HepG2 (cell line): ENCODE data around the gene RASAL1. TPM values are rescaled to one million over a fixed set of nuclear protein-coding genes. Genes with fewer than 3 reads are reported as not detected.
A peak's percentile ranks its signal among the peaks of the same experiment; 100 is the strongest.

Experiments used
- ATAC-seq: fragments of 200-7000 bp; cut with Tn5 transposase; 3 replicates; pipeline ENCODE4 v1.9.1; 2020; ENCODE audit warnings: mild to moderate bottlenecking, moderate library complexity
- BruUV-seq: library from RNA; stranded (reverse); fragments of 400-500 nt; replicated peaks from 2 replicates; lab custom pipeline; 2021; lab: Mats Ljungman, UMichigan
- CTCF ChIA-PET: fragments of 300-600 bp; formaldehyde crosslinking; extraction: SDS; loops from one replicate; lab custom pipeline; 2021; ENCODE audit warnings: low total read pairs, inconsistent platforms, low intra/inter-chr PET ratio; lab: Yijun Ruan, JAX
- POLR2A ChIA-PET: fragments of 350-600 bp; sonication (Branson Sonifier 250); formaldehyde crosslinking; loops from one replicate; lab custom pipeline; 2020; ENCODE audit warnings: antibody characterized with exemption, inconsistent platforms; lab: Yijun Ruan, JAX
- DNase-seq: peaks from one replicate; pipeline ENCODE4 v3.0.0-alpha.2; 2015; ENCODE audit warnings: low spot score
- FAIRE-seq: peaks from 3 replicates; lab custom pipeline; 2011; peaks lifted over from hg19 to GRCh38; lab: Jason Lieb, UNC
- H2AFZ ChIP-seq: one replicate; pipeline ENCODE4 v1.6.1; 2011; ENCODE audit warnings: low read length, inconsistent platforms
- H3K27ac ChIP-seq: fragments of 300-600 bp; 3 replicates; pipeline ENCODE4 v1.8.0; 2011; ENCODE audit warnings: mixed run types, mild to moderate bottlenecking, mixed read lengths, low read length, inconsistent platforms; ENCODE audit not compliant: insufficient read depth; ENCODE audit errors: extremely low read length
- H3K27me3 ChIP-seq, 2 experiments: fragments of 200-600 bp in 1 of 2; 2 replicates in 1 of 2; 3 replicates in 1 of 2; pipeline versions ENCODE4 v1.6.0 to v1.8.0; 2011; ENCODE audit warnings: low read length in 2 of 2, mild to moderate bottlenecking in 2 of 2, moderate library complexity in 2 of 2, inconsistent platforms in 1 of 2; ENCODE audit not compliant: insufficient read depth in 2 of 2, control insufficient read depth in 1 of 2
- H3K36me3 ChIP-seq, 2 experiments: fragments of 200-600 bp in 1 of 2; replicated peaks in 1 of 2; 2 replicates in 1 of 2; 3 replicates in 1 of 2; pipeline versions ENCODE4 v1.5.1 to v1.8.0; 2011; ENCODE audit warnings: low read length in 2 of 2, inconsistent platforms in 1 of 2; ENCODE audit not compliant: insufficient read depth in 2 of 2, control insufficient read depth in 1 of 2
- H3K4me1 ChIP-seq: 2 replicates; pipeline ENCODE4 v1.5.1; 2012; ENCODE audit warnings: low read length, inconsistent platforms; ENCODE audit not compliant: insufficient read depth
- H3K4me2 ChIP-seq: 2 replicates; pipeline ENCODE4 v1.6.0; 2011; ENCODE audit warnings: low read depth, low read length, inconsistent platforms
- H3K4me3 ChIP-seq, 3 experiments: fragments of 200-600 bp in 1 of 3; sonication (generic), shearing (Covaris generic) in 1 of 3; replicated peaks in 1 of 3; 2 replicates each; pipeline ENCODE4 v1.5.1; 2011 to 2016; ENCODE audit warnings: low read length in 3 of 3, inconsistent platforms in 2 of 3, low read depth in 2 of 3, mild to moderate bottlenecking in 2 of 3, control low read depth in 1 of 3, mixed read lengths in 1 of 3; ENCODE audit not compliant: insufficient read depth in 1 of 3
- H3K79me2 ChIP-seq: one replicate; pipeline ENCODE4 v1.6.1; 2011; ENCODE audit warnings: low read length, inconsistent platforms; ENCODE audit not compliant: insufficient read depth
- H3K9ac ChIP-seq: 2 replicates; pipeline ENCODE4 v1.6.0; 2011; ENCODE audit warnings: mild to moderate bottlenecking, low read depth, low read length, inconsistent platforms; ENCODE audit not compliant: insufficient read depth
- H3K9me3 ChIP-seq: 2 replicates; pipeline ENCODE4 v1.5.1; 2012; ENCODE audit warnings: mild to moderate bottlenecking, low read length
- H4K20me1 ChIP-seq: 2 replicates; pipeline ENCODE4 v1.6.0; 2011; ENCODE audit warnings: inconsistent platforms, mild to moderate bottlenecking, low read length, moderate library complexity; ENCODE audit not compliant: insufficient read depth
- HNF4G ChIP-seq, 2 experiments: sonication (generic) in 1 of 2; formaldehyde crosslinking in 1 of 2; IDR thresholded peaks; 2 replicates each; pipeline versions ENCODE4 v1.4.0 to v1.6.1; 2011 to 2020; ENCODE audit warnings: borderline replicate concordance in 2 of 2, low read depth in 2 of 2, mild to moderate bottlenecking in 2 of 2, low read length in 1 of 2, missing genetic modification reagents in 1 of 2, moderate library complexity in 1 of 2
- RFX1 ChIP-seq: fragments of 450-650 bp; IDR thresholded peaks from 2 replicates; pipeline ENCODE4 v1.6.1; 2017
- RFX3 ChIP-seq: IDR thresholded peaks from 2 replicates; pipeline ENCODE4 v1.6.1; 2016; ENCODE audit warnings: missing biosample characterization, missing genetic modification reagents
- TEAD3 ChIP-seq: optimal IDR thresholded peaks from 2 replicates; pipeline ENCODE3; 2016; ENCODE audit warnings: borderline replicate concordance
- ZNF253 ChIP-seq: sonication (generic); formaldehyde crosslinking; IDR thresholded peaks from 2 replicates; pipeline ENCODE4 v1.8.0; 2022; ENCODE audit warnings: mild to moderate bottlenecking, missing genetic modification reagents, borderline replicate concordance
- ZNF292 ChIP-seq: sonication (generic); formaldehyde crosslinking; IDR thresholded peaks from 2 replicates; pipeline ENCODE4 v1.8.1; 2022; ENCODE audit warnings: mild to moderate bottlenecking, low read depth, missing genetic modification reagents, borderline replicate concordance
- ZNF775 ChIP-seq: sonication (generic); formaldehyde crosslinking; IDR thresholded peaks from 2 replicates; pipeline ENCODE4 v1.4.0; 2020; ENCODE audit warnings: missing genetic modification reagents, mild to moderate bottlenecking, moderate library complexity, borderline replicate concordance
- WGBS: methylation state at CpG from one replicate; pipeline ENCODE4 v1.1.6; 2017; ENCODE audit warnings: low lambda C conversion rate; 5-methylcytosine and 5-hydroxymethylcytosine counted together
- in situ Hi-C: cut with HindIII; loops from 2 replicates; pipeline ENCODE4 v1.10.0; 2017; ENCODE audit warnings: low pct_unique_long_range_greater_than_20kb; ENCODE audit not compliant: extremely low pct_ligation_motif_present
- intact Hi-C: fragments of 100-400 bp; cut with micrococcal nuclease; formaldehyde crosslinking; loops from one replicate; pipeline ENCODE4 v1.10.0; 2022; ENCODE audit not compliant: unreplicated experiment
- polyA plus RNA-seq, 8 experiments: library from polyadenylated mRNA; depleted of rRNA in 3 of 8; stranded (reverse) in 7 of 8; unstranded in 1 of 8; fragments of >200 nt; fragmentation: Illumina TruSeq in 4 of 8; extraction: Trizol in 4 of 8; gene quantifications; 2 replicates each; pipeline versions ENCODE4 v1.2.1 to v1.2.3, GENCODE V29; 2011 to 2016; ENCODE audit warnings: low read depth in 4 of 8, missing spikeins in 1 of 8, mixed read lengths in 1 of 8; ENCODE audit not compliant: insufficient read depth in 1 of 8
- total RNA-seq, 5 experiments: library from RNA; depleted of rRNA; stranded (reverse); fragments of >200 nt; fragmentation: Illumina TruSeq; extraction: Trizol; gene quantifications; 2 replicates each; pipeline ENCODE4 v1.2.3, GENCODE V29; 2016; ENCODE audit warnings: low read depth in 1 of 5
- TF ChIP-seq, protein P1 (sequence below): sonication (generic); formaldehyde crosslinking; IDR thresholded peaks from 2 replicates; pipeline ENCODE4 v1.4.0; 2020; ENCODE audit warnings: missing genetic modification reagents
- TF ChIP-seq, protein P2 (sequence below): sonication (generic); formaldehyde crosslinking; IDR thresholded peaks from 2 replicates; pipeline ENCODE4 v1.4.0; 2020; ENCODE audit warnings: mild to moderate bottlenecking, missing genetic modification reagents

The RASAL1 gene
- total and polyA plus RNA-seq, 2 of the 13 experiments (the other 11 are each of a cell fraction or from before 2014, with no cell fraction given): not detected

DNA sequence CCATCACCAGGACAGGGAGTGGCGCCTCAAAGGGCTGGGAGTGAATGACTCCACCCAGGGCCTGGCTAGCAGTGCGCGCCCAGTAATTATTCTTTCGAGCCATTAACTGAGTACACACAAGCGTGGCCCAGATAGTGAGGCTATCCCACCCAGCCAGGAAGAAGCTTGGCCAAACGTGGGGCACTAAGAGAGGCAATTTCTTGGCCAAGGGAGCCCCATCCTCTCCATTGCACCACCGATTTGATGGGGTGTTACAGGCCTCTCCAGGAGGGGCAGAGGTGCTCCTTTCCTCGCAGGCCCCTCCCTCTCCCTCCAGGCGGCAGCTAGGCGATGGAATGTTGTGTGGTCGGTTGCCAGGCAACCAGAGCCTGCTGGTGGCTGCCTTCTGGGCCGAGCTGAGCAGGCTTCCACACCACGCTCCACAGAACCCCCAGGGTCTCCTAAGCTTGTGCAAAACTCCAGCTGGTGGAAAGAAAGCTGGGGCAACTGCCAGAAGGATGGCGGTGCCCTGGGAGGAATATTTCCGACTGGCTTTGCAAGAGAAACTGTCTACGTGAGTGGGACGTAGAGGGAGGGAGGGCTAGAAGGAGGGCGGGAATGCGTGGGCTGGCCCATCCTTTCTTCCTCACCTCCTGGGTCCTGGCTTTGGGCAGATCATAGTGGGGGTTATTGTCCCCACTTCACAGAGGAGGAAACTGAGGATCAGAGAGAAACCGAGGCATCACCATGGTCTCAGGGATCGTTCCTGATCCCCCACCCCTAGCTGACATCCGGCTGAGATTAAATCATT is 14.0 kb upstream of the RASAL1 start, which contains the start of gene CFAP73:
CFAP73 (plus strand) TSS at position 364 of the 790 bp plus-strand sequence; CDS start at position 498, 134 bp downstream.
- H2AFZ ChIP-seq: no peak within 1 kb of the TSS

More for the DNA sequence above, 14.0 kb upstream of the RASAL1 start, which contains the start of gene CFAP73:
- no peak within 1 kb of the TSS for H3K9ac ChIP-seq
- TF ChIP-seq, protein P1, sequence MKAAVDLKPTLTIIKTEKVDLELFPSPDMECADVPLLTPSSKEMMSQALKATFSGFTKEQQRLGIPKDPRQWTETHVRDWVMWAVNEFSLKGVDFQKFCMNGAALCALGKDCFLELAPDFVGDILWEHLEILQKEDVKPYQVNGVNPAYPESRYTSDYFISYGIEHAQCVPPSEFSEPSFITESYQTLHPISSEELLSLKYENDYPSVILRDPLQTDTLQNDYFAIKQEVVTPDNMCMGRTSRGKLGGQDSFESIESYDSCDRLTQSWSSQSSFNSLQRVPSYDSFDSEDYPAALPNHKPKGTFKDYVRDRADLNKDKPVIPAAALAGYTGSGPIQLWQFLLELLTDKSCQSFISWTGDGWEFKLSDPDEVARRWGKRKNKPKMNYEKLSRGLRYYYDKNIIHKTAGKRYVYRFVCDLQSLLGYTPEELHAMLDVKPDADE (CRISPR knock-in tag): no peak
- TF ChIP-seq HNF4G (IDR thresholded peaks at IDR 0.05; ENCODE audit: borderline replicate concordance, low read depth, low read length) (no peak), HNF4G (CRISPR knock-in tag; IDR thresholded peaks at IDR 0.05; ENCODE audit: borderline replicate concordance, low read depth) (no peak), ZNF775 (CRISPR knock-in tag) (no peak), ZNF253 (CRISPR knock-in tag) (no peak), RFX3 (CRISPR knock-in tag) (peak; percentile 62; the same call in 1 of the 2 replicates), TEAD3 (CRISPR knock-in tag) (peak; percentile 47), RFX1 (peak; percentile 63), ZNF292 (CRISPR knock-in tag) (no peak)
- TF ChIP-seq, protein P2, sequence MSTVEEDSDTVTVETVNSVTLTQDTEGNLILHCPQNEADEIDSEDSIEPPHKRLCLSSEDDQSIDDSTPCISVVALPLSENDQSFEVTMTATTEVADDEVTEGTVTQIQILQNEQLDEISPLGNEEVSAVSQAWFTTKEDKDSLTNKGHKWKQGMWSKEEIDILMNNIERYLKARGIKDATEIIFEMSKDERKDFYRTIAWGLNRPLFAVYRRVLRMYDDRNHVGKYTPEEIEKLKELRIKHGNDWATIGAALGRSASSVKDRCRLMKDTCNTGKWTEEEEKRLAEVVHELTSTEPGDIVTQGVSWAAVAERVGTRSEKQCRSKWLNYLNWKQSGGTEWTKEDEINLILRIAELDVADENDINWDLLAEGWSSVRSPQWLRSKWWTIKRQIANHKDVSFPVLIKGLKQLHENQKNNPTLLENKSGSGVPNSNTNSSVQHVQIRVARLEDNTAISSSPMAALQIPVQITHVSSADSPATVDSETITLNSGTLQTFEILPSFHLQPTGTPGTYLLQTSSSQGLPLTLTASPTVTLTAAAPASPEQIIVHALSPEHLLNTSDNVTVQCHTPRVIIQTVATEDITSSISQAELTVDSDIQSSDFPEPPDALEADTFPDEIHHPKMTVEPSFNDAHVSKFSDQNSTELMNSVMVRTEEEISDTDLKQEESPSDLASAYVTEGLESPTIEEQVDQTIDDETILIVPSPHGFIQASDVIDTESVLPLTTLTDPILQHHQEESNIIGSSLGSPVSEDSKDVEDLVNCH (CRISPR knock-in tag): no peak
- H3K27me3 ChIP-seq: peaks cover 0 to 37% of the 10 kb centered on the region in 2 experiments; a peak in 4 of 5 replicates
- H3K4me3 ChIP-seq: no peak within 1 kb of the TSS
- no peak within 1 kb of the TSS for H3K4me2 ChIP-seq
- H3K36me3 ChIP-seq: no peaks in the 10 kb centered on the region
- WGBS: 8% methylated on average over 17 of the region's 22 CpGs
- DNase-seq: peak; percentile 76
- no peaks in the 10 kb centered on the region for H4K20me1 ChIP-seq
- H3K9me3 ChIP-seq: no peaks in the 10 kb centered on the region
- in situ Hi-C loops: no loop called here
- peak; percentile 71 for FAIRE-seq
- no TSS peak for BruUV-seq
- intact Hi-C loops: no loop called here
- peak; percentile 81 for ATAC-seq
- no peaks in the 10 kb centered on the region for H3K79me2 ChIP-seq
- POLR2A ChIA-PET: interaction anchor here (1.4 kb wide), 1 partner anchor 36 kb away, joined by 3 read pairs; the partner anchor contains the start of genes DDX54 and RITA1
- CTCF ChIA-PET: interaction anchor here (0.9 kb wide), 1 partner anchor 101 kb away, joined by 3 read pairs; no protein-coding TSS in a partner anchor
- peaks cover 18% of the 10 kb centered on the region for H3K4me1 ChIP-seq
- no peak within 1 kb of the TSS for H3K27ac ChIP-seq
